ENCODE results near the gene LAMB4.

GRCh38 chr7:107989618-107990373, 140.4 kb downstream of the LAMB4 start:
- no peak for TF ChIP-seq CTCF (IDR thresholded peaks at IDR 0.05)
- no peak for TF ChIP-seq POLR2A (IDR thresholded peaks at IDR 0.05)
- TF ChIP-seq POLR2AphosphoS5 (IDR thresholded peaks at IDR 0.05), result no peak

Data from prostate gland (tissue), 2 donors.